RPMI7951 (cell line): Measurements from ENCODE around the gene AGAP1. TPM values are rescaled to one million over a fixed set of nuclear protein-coding genes. Genes with fewer than 3 reads are reported as not detected.
A peak's percentile ranks its signal among the peaks of the same experiment; 100 is the strongest.
"Not testable (repeated sequence)": the region's sequence is repeated elsewhere in the genome, so short reads cannot be mapped to it uniquely, and the experiment has no call there.

Source experiments
- DNase-seq: peaks from one replicate; pipeline ENCODE4 v3.0.0-alpha.2; 2012; ENCODE audit warnings: low read depth
- total RNA-seq: library from RNA; depleted of rRNA; stranded (reverse); fragments of >200 nt; shearing (Covaris generic); gene quantifications from 2 replicates; pipeline ENCODE4 v1.2.3, GENCODE V29; 2014

Gene AGAP1
- total RNA-seq, 1 experiment from 2014 or later: 5.4 TPM

DNA sequence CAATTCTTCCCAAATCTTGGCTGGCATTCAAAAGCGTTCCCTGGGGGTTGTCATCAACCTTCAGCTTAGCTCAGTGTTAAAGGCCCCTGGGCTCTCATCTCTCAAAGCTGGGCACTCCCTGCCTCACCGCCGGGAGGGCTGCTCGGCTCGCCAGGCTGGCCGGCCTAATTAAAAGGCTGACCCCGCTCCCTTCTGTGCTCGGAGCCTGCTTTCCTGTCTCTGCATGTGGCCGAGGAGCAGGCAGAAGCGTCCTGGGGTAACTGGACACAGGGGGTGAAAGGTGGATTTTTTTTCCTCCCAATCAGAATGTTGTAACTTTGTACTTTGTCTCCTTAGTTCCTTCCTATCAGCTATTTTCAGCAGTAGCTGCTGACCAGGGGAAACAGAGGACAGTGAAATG, 443.2 kb downstream of the AGAP1 start:
- no peak for DNase-seq

DNA sequence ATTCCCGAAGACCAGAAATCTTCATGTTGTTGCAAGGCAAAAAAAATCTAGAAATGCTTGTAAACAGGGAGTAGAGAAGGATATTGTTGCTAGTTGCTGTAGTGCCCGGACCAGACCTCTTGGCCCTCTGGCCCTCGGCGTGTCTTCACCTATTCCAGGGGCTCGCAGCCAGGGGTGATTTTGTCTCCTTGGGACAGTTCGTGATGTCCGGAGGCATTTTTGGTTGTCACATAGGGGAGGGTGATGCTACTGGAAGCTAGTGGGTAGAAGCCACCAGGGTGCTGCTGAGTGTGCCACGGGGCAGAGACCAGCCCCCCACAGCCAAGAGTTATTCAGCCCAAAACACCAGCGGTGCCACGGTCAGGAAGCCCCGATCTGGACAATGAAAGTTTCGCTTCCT, 443.7 kb downstream of the AGAP1 start:
- DNase-seq: no peak

DNA sequence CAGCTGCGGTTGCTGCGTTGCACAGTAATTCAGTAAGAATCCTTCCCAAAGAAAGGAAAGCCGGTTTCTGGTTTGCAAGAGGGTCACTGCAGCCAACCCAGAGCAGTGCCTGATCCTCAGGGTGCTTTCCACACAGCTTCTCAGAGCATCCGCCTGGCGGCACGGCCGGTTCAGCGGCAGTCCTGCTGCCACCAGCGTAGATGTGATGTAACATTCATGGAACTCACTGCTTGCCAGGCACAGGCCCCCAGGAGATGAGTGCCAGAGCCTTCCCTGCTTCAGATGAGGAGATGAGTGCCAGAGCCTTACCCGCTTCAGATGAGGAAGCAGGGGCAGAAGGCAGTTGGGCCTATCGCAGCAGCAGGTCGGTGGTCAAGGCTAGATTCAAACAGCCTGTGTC, 444.1 kb downstream of the AGAP1 start:
- DNase-seq: no peak

GRCh38 chr2:235938611-235939010, 444.8 kb downstream of the AGAP1 start:
- no peak for DNase-seq

GRCh38 chr2:235939471-235939870, 445.6 kb downstream of the AGAP1 start:
- DNase-seq: peak; percentile 19

- peak; percentile 99 for DNase-seq
Measured at GRCh38 chr2:235940330-235940729, 446.5 kb downstream of the AGAP1 start.

- no peak for DNase-seq
Measured at GRCh38 chr2:235944591-235944990, 450.7 kb downstream of the AGAP1 start.

DNA sequence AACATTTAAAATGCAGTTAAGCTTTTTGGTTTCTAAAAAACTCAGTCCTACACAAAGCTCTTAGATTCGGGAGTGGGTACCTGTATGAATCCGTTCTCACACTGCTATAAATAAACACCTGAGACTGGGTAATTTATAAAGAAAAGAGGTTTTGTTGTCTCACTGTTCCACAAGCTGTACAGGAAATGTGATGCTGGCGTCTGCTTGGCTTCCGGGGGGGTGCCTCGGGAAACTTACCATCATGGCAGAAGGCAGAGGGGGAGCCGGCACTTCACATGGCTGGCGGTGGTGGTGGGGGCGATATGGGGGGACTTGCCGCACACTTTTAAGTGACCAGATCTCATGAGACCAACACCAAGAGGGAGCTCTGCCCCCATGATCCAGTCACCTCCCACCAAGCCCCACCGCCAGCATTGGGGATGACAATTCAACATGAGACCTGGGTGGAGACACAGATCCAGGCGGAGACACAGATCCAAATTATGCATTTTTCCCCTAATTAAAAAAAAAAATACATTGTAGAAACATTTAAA, 451.8 kb downstream of the AGAP1 start:
- DNase-seq: no peak

- DNase-seq: no peak
Measured at GRCh38 chr2:235946590-235946989, 452.7 kb downstream of the AGAP1 start.

DNA sequence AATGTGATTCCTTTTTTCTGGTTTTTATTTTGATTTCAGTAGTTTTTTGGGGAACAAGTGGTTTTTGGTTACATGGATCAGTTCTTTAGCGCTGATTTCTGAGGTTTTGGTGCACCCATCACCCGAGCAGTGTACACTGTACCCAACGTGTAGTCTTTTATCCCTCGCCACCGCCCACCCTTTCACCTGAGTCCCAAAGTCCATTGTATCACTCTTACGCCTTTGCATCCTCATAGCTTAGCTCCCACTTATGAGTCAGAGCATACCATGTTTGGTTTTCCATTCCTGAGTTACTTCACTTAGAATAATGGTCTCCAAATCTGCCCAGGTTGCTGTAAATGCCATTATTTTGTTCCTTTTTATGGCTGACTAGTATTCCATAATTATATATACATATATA, 453.2 kb downstream of the AGAP1 start:
- not testable (repeated sequence) for DNase-seq

GRCh38 chr2:235949567-235950472, 456.0 kb downstream of the AGAP1 start:
- no peak for DNase-seq

DNA sequence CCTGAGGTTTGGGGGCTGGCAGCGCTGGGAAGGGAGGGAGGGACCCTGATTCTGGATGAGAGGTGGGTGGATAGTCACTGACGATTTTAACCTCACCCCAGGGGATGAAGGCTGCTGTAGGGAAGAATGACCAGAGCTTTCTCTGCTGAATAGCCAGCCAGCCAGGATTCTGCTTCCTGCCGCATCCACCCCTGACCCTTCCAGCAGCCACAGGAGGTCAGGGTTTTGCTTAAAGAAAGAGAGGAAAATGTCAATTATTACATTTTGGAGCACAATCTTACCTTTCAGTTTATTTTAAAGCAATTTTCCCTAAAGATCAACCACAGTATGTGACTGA, 456.6 kb downstream of the AGAP1 start:
- no peak for DNase-seq

GRCh38 chr2:235951493-235951892, 457.6 kb downstream of the AGAP1 start:
- no peak for DNase-seq

DNA sequence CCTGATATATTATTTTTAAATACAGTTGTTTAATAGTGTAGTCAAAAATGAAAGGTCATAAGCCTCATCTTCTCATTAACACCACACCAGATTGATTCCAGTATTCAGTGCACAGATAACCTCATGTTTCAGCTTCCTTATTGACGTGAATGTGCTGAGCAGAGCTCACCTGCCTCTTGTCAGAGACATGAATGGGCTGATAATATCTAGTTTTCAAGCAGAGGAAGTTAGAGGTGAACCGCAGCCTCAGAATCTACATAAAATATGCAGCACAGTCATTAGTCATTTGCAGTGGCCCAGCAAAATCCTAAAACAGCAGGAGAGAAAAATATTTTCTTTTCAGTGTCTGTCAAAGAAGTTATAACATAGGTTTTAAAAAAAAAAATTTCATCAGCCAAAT, 458.1 kb downstream of the AGAP1 start:
- no peak for DNase-seq

DNA sequence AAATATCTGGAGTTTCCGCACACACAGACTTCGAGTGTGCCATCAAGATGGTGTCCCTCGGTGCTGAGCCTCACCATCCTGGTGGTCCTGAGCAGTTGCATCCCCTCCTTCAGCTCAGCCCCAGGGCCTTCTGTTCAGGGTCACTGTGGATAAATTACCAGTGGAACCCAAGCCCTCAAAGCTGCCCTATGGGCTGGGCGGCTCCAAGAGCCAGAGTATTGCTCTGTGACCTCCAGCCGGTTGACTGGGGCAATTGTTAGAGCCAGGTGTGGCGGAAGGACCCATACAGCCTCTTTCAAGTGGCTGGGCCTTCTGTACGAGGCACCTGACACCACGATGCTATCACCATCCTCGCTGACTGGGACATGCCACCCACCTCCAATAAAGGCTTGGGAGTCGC, 458.9 kb downstream of the AGAP1 start:
- no peak for DNase-seq

DNA sequence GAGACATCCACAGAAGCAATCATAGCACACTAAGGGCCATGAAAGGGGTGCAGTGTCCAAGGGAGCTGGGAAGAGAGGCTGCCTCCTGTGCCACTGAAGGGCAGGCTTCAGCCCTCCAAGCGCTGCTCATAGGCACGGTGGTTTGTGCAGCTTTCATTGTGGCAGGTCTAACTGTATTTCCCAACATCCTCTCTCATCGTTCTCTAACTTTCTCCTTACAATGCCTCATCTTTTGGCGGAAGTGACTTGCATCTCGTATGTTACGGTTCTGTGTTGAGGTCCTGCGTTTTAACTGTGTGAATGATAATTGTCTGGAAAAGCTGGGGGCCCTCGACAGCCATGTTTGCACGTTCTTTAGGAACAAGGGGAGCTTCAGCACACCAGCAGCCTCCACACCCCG, 460.4 kb downstream of the AGAP1 start:
- DNase-seq: no peak

DNA sequence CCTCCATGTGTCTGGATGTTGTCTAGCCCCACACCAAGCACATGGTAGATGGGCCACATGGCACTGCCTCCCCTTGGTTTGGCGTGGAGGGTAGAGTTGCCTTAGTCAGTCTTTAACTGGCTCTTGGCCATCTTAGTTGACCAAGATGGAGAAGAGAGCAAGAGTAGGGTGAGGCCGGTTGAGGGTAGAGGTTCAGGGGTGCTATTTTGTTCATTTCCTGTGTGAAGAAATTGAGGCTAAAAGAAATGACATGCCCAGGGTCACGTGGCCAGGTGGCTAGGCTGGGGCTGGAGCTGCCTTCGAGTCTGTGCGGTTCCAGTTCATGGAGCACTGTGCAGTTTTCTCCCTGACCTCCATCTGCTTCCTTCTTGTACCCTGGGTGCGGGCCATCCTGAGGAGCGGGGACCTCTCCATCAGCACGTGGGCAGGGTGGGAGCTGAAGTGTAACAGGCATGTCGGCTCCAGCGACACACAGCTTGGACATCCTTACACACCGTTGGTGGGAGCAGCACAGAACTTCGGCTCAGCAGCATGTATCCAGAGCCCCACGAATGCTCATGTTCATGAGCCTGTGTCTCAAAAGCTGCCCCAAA, 461.1 kb downstream of the AGAP1 start:
- DNase-seq: no peak

- no peak for DNase-seq
Measured at GRCh38 chr2:235955664-235956063, 461.8 kb downstream of the AGAP1 start.

DNA sequence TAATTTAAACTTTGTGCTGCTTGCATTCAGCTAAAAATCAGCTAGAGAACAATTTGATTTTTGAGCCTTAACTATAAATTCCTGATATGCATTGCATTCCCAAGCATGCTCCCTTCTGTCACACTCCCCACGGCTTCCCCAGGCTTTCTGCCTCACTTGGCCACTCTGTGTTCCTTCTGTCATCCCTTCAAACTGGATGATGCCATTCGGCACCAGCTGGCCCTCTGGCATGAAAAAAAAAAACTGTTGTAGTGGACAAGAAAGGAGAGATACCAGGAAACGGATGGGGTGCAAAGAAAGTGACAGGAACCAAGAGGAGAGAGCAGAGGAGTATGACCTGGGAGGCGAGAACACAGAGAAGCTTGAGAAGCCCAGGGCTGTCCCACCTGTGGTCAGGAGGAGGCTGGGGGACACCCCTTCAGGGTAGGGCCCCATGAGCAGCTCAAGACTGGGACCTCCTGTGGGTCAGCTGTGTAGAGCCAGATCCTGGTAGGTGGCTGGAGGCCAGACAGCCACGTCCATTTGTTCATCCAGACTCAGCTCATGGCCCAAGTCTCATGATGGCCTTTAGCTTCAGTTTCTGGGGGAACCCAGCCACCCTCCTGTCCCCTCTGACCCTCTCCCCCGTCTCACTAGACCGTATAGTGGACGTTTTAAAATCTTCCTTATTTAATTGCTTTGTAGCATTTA, 462.6 kb downstream of the AGAP1 start:
- DNase-seq: no peak

DNA sequence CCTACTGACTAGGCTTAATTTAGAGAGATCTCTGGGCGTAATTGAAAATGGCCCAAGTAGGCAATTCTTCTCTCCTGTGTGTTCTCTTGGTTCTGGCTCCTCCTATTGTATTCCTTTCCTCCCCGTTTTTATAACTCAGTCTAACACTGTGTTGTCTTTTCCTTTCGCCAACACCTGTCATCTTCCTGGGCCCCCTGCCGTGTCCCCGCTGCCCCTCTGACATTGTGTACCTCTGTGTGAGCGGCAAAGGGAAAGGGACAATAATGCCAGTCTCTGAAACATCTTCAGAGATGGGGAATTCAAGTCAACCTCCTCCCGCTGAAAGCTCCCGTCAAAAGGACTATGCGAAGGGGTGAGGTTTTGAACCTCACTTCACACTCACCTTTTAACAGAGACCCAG, 463.4 kb downstream of the AGAP1 start:
- no peak for DNase-seq

DNA sequence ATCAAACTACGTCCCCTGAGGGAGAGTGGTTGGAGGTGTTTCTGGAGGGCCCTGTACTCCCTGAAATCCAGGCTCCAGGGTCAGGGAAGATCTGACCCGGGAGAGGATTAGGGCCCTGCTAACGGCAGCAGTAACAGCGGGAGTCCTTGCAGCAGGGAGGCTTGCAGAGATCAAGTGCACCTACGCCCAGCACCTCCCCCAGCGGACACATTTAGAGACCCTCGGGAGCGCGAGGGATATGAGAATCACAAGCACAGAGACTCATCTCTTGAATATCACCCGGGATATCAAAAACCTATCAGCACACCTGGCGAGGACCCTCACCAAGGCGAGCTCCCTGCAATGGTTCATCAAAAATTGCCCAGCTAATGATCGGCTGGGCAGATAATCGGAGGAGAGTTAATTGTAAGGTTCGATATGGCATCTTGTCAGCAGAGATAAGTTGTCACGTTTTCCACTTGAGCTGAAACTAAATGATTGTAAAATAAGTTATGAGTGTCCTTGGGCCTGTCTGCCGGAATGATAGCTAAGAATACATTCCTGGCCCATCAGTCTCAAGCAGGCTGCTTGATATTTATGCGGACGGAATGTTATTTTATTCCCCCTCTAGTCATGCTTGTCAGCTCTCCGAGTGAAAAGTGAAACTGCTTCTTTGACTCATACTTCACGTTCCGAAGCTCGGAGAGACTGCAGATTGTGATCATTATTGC, 464.5 kb downstream of the AGAP1 start:
- DNase-seq: no peak

DNA sequence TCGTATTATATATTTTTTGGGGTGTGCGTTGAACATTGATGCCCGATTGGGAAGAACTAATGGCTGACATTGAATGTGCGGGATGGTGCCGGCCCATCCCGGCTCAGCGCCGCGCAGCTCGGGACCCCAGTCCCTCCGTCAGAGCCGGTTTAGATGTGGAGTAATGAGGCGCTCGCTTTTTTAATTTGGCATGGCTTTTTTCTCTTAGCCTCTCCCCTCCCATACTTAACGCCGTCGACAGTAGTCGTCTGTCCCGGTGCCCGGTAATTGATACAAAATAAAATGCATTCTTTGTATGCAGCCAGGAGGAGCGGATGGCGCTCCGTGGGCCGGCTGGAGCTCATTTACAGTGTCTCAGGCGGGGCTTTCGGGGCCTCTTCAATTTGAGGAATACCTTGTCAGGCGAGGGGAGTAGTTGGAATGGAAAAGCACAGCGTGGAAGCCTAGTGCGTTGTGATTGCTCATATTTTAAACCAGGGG, 465.1 kb downstream of the AGAP1 start:
- DNase-seq: no peak
